Measurements from ENCODE around the gene TMPO. TPM values are rescaled to one million over a fixed set of nuclear protein-coding genes. Genes with fewer than 3 reads are reported as not detected.

Gene TMPO
- total and polyA plus RNA-seq, 2 donors (not counting 3 experiments of a cell fraction or from before 2014, with no cell fraction given) = 27.8 to 150 TPM

GRCh38 chr12:98530068-98530467 lies 14.7 kb downstream of the TMPO start:
- Histone ChIP-seq H2AFZ (ENCODE audit: low read depth, low read length) (no peak overlapping the region), H3K27ac (ENCODE audit: insufficient read depth, low read depth, low read length) (no peak overlapping the region), H3K4me2 (ENCODE audit: insufficient read depth, low read length) (no peak overlapping the region), H3K9ac (replicated peaks; ENCODE audit: extremely low read depth, insufficient read depth, low read length) (no peak overlapping the region), H3K79me2 (ENCODE audit: control insufficient read depth, insufficient read depth, low read length) (peaks cover 73% of the 10 kb centered on the region), H3K36me3 (ENCODE audit: control insufficient read depth in 2 of 2, extremely low read depth in 1 of 2, insufficient read depth in 2 of 2, low read length in 2 of 2) (peaks cover 2 to 16% of the 10 kb centered on the region in 2 experiments), H4K20me1 (replicated peaks; ENCODE audit: control insufficient read depth, extremely low read depth, insufficient read depth, low read length) (no peaks in the 10 kb centered on the region), H3K4me1 (ENCODE audit: control insufficient read depth, extremely low read depth, insufficient read depth, low read length) (no peaks in the 10 kb centered on the region), H3K9me1 (replicated peaks; ENCODE audit: control insufficient read depth, extremely low read depth, insufficient read depth, low read length) (no peaks in the 10 kb centered on the region), H3K9me3 (replicated peaks; ENCODE audit: control insufficient read depth, insufficient read depth, low read length) (no peaks in the 10 kb centered on the region), H3K27me3 (ENCODE audit: control insufficient read depth in 2 of 2, insufficient read depth in 2 of 2, low read length in 2 of 2) (no peaks in the 10 kb centered on the region), H3K4me3 (replicated peaks in 1 of 3; ENCODE audit: insufficient read depth in 1 of 3, low read depth in 1 of 3, low read length in 3 of 3) (no peak overlapping the region)
- FAIRE-seq (no peak), DNase-seq (ENCODE audit: low read depth, low spot score) (no peak)
- TF ChIP-seq POLR2A (IDR thresholded peaks at IDR 0.05; ENCODE audit: low read depth, low read length) (no peak), MAX (IDR thresholded peaks at IDR 0.05; ENCODE audit: insufficient read depth, insufficient read length) (no peak), GATA2 (IDR thresholded peaks at IDR 0.05; ENCODE audit: insufficient read depth, insufficient read length, low read depth, low read length) (no peak)
- dilution Hi-C loops (cut with MboI; ENCODE audit: extremely low pct_ligation_motif_present, low sequenced_read_pairs) = no loop called here
- no TSS peak for BruUV-seq (replicated peaks)
- intact Hi-C loops (cut with micrococcal nuclease) = no loop called here
- ChIA-PET CTCF (interaction anchor here (1.3 kb wide), 1 partner anchor 37 kb away, joined by 3 read pairs; no protein-coding TSS in a partner anchor), POLR2A (no interaction called here)

DNA sequence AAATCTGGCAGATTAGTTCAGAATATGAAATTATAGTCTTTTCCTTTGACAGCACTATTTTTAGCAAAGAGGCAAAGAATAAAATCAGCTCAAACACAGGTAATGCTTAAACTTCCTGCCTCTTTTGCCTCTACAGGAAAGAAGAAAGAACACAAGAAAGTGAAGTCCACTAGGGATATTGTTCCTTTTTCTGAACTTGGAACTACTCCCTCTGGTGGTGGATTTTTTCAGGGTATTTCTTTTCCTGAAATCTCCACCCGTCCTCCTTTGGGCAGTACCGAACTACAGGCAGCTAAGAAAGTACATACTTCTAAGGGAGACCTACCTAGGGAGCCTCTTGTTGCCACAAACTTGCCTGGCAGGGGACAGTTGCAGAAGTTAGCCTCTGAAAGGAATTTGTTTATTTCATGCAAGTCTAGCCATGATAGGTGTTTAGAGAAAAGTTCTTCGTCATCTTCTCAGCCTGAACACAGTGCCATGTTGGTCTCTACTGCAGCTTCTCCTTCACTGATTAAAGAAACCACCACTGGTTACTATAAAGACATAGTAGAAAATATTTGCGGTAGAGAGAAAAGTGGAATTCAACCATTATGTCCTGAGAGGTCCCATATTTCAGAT lies 17.4 kb downstream of the TMPO start:
- Histone ChIP-seq H3K9ac (replicated peaks; ENCODE audit: extremely low read depth, insufficient read depth, low read length) (no peak overlapping the region), H3K4me2 (ENCODE audit: insufficient read depth, low read length) (no peak overlapping the region), H2AFZ (ENCODE audit: low read depth, low read length) (no peak overlapping the region), H3K9me1 (replicated peaks; ENCODE audit: control insufficient read depth, extremely low read depth, insufficient read depth, low read length) (no peaks in the 10 kb centered on the region), H4K20me1 (replicated peaks; ENCODE audit: control insufficient read depth, extremely low read depth, insufficient read depth, low read length) (no peaks in the 10 kb centered on the region), H3K36me3 (ENCODE audit: control insufficient read depth in 2 of 2, extremely low read depth in 1 of 2, insufficient read depth in 2 of 2, low read length in 2 of 2) (peaks cover 2 to 17% of the 10 kb centered on the region in 2 experiments), H3K27me3 (ENCODE audit: control insufficient read depth in 2 of 2, insufficient read depth in 2 of 2, low read length in 2 of 2) (no peaks in the 10 kb centered on the region), H3K27ac (ENCODE audit: insufficient read depth, low read depth, low read length) (no peak overlapping the region), H3K79me2 (ENCODE audit: control insufficient read depth, insufficient read depth, low read length) (peaks cover 65% of the 10 kb centered on the region), H3K4me1 (ENCODE audit: control insufficient read depth, extremely low read depth, insufficient read depth, low read length) (no peaks in the 10 kb centered on the region), H3K4me3 (replicated peaks in 1 of 3; ENCODE audit: insufficient read depth in 1 of 3, low read depth in 1 of 3, low read length in 3 of 3) (no peak overlapping the region), H3K9me3 (replicated peaks; ENCODE audit: control insufficient read depth, insufficient read depth, low read length) (no peaks in the 10 kb centered on the region)
- intact Hi-C loops (cut with micrococcal nuclease) = loop anchor here (1.0 kb wide), 2 partner anchors 41 to 108 kb away; no protein-coding TSS in a partner anchor
- BruUV-seq (replicated peaks) = no TSS peak
- dilution Hi-C loops (cut with MboI; ENCODE audit: extremely low pct_ligation_motif_present, low sequenced_read_pairs) = no loop called here
- DNase-seq (ENCODE audit: low read depth, low spot score) = peak; percentile 51
- POLR2A ChIA-PET = no interaction called here
- FAIRE-seq = peak; percentile 53
- CTCF ChIA-PET = interaction anchor here (0.7 to 3.3 kb wide), 24 partner anchors 10 to 121 kb away, joined by 3 to 39 read pairs (median 6); partner anchors contain the start of gene TMPO
- TF ChIP-seq CTCF (IDR thresholded peaks at IDR 0.05; ENCODE audit: extremely low read depth in 1 of 2, insufficient read depth in 1 of 2, low read depth in 1 of 2, low read length in 2 of 2) (peak; percentile 42 to 43), GATA2 (IDR thresholded peaks at IDR 0.05; ENCODE audit: insufficient read depth, insufficient read length, low read depth, low read length) (no peak), POLR2A (IDR thresholded peaks at IDR 0.05; ENCODE audit: low read depth, low read length) (no peak), JUN (IDR thresholded peaks at IDR 0.05; ENCODE audit: borderline replicate concordance, insufficient read depth, insufficient read length, low read depth) (no peak)
